Measurements from ENCODE around the gene MAP3K2. TPM values are rescaled to one million over a fixed set of nuclear protein-coding genes. Genes with fewer than 3 reads are reported as not detected.

The MAP3K2 gene
- total and polyA plus RNA-seq, 2 donors (not counting 3 experiments of a cell fraction or from before 2014, with no cell fraction given) = 3.4 to 25.7 TPM

- Histone ChIP-seq H3K36me3 (ENCODE audit: control insufficient read depth in 2 of 2, extremely low read depth in 1 of 2, insufficient read depth in 2 of 2, low read length in 2 of 2) (peaks cover 24 to 38% of the 10 kb centered on the region in 2 experiments), H2AFZ (ENCODE audit: low read depth, low read length) (no peak overlapping the region), H3K27ac (ENCODE audit: insufficient read depth, low read depth, low read length) (no peak overlapping the region), H3K9me1 (replicated peaks; ENCODE audit: control insufficient read depth, extremely low read depth, insufficient read depth, low read length) (no peaks in the 10 kb centered on the region), H3K4me2 (ENCODE audit: insufficient read depth, low read length) (no peak overlapping the region), H3K4me1 (ENCODE audit: control insufficient read depth, extremely low read depth, insufficient read depth, low read length) (no peaks in the 10 kb centered on the region), H3K79me2 (ENCODE audit: control insufficient read depth, insufficient read depth, low read length) (peaks cover 11% of the 10 kb centered on the region), H4K20me1 (replicated peaks; ENCODE audit: control insufficient read depth, extremely low read depth, insufficient read depth, low read length) (no peaks in the 10 kb centered on the region), H3K9ac (replicated peaks; ENCODE audit: extremely low read depth, insufficient read depth, low read length) (no peak overlapping the region), H3K4me3 (replicated peaks in 1 of 3; ENCODE audit: insufficient read depth in 1 of 3, low read depth in 1 of 3, low read length in 3 of 3) (no peak overlapping the region), H3K27me3 (ENCODE audit: control insufficient read depth in 2 of 2, insufficient read depth in 2 of 2, low read length in 2 of 2) (no peaks in the 10 kb centered on the region), H3K9me3 (replicated peaks; ENCODE audit: control insufficient read depth, insufficient read depth, low read length) (no peaks in the 10 kb centered on the region)
- ChIA-PET POLR2A (no interaction called here), CTCF (no interaction called here)
- no peak for TF ChIP-seq GATA2 (IDR thresholded peaks at IDR 0.05; ENCODE audit: insufficient read depth, insufficient read length, low read depth, low read length)
- TF ChIP-seq MYC (IDR thresholded peaks at IDR 0.05; ENCODE audit: low read depth, low read length) = no peak
- TF ChIP-seq POLR2A (IDR thresholded peaks at IDR 0.05; ENCODE audit: low read depth, low read length) = no peak
- TF ChIP-seq CTCF (IDR thresholded peaks at IDR 0.05; ENCODE audit: extremely low read depth in 1 of 2, insufficient read depth in 1 of 2, low read depth in 1 of 2, low read length in 2 of 2) = no peak
- no peak for TF ChIP-seq JUN (IDR thresholded peaks at IDR 0.05; ENCODE audit: borderline replicate concordance, insufficient read depth, insufficient read length, low read depth)
- TF ChIP-seq MAX (IDR thresholded peaks at IDR 0.05; ENCODE audit: insufficient read depth, insufficient read length) = no peak
- no peak for TF ChIP-seq EZH2 (IDR thresholded peaks at IDR 0.05; ENCODE audit: borderline replicate concordance, low read depth, low read length, severe bottlenecking)
- TF ChIP-seq POLR2AphosphoS5 (IDR thresholded peaks at IDR 0.05; ENCODE audit: insufficient read depth, low read depth, low read length) = no peak
- no peak for TF ChIP-seq FOS (IDR thresholded peaks at IDR 0.05; ENCODE audit: borderline replicate concordance, insufficient read depth, low read length)
- FAIRE-seq = no peak
- intact Hi-C loops (cut with micrococcal nuclease) (no loop called here), dilution Hi-C loops (cut with MboI; ENCODE audit: extremely low pct_ligation_motif_present, low sequenced_read_pairs) (no loop called here)
- no TSS peak for BruUV-seq (replicated peaks)
- DNase-seq (ENCODE audit: low read depth, low spot score) = no peak
Observed at GRCh38 chr2:127279781-127280180, 108.0 kb downstream of the MAP3K2 start.
